Ammon's horn (tissue), 1 donor: ENCODE data around the gene OR13A1.
"Not testable (repeated sequence)": the region's sequence is repeated elsewhere in the genome, so short reads cannot be mapped to it uniquely, and the experiment has no call there.

Experiments used
- DNase-seq: peaks from one replicate; pipeline ENCODE4 v3.0.0-alpha.2; 2016; ENCODE audit warnings: low spot score

The OR13A1 gene, protein sequence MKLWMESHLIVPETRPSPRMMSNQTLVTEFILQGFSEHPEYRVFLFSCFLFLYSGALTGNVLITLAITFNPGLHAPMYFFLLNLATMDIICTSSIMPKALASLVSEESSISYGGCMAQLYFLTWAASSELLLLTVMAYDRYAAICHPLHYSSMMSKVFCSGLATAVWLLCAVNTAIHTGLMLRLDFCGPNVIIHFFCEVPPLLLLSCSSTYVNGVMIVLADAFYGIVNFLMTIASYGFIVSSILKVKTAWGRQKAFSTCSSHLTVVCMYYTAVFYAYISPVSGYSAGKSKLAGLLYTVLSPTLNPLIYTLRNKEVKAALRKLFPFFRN

DNA sequence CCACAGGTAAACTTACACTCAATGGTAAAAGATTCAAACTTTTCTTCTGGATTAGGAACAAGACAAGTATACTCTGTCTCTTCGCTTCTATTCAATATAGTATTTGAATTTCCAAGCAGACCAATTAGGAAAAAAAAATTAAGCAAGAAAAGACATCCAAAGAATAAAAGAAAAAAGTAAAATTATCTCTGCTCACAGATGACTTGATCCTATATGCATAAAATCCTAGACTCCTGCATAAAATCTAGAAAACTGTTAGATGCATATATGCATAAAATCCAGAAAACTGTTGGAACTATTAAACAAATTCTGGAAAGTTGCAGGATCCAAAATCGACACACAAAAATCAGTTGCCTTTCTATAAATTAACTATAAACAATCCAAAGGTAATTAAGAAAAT, at the start of gene OR13A1:
TSS of gene OR13A1 (minus strand) at position 101 of the 400 bp plus-strand sequence. CDS start 11,186 bp downstream, outside the sequence.
- no peak for DNase-seq

DNA sequence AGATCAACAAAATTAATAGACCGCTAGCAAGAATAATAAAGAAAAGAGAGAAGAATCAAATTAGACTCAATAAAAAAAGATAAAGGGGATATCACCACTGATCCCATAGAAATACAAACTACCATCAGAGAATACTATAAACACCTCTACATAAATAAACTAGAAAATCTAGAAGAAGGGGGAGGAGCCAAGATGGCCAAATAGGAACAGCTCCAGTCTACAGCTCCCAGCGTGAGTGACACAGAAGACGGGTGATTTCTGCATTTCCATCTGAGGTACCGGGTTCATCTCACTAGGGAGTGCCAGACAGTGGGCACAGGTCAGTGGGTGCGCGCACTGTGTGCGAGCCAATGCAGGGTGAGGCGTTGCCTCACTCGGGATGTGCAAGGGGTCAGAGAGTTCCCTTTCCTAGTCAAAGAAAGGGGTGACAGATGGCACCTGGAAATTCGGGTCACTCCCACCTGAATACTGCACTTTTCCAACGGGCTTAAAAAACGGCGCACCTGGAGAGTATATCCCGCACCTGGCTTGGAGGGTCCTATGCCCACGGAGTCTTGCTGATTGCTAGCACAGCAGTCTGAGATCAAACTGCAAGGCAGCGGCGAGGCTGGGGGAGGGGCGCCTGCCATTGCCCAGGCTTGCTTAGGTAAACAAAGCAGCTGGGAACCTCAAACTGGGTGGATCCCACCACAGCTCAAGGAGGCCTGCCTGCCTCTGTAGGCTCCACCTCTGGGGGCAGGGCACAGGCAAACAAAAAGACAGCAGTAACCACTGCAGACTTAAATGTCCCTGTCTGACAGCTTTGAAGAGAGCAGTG, 46.8 kb upstream of the OR13A1 start:
- not testable (repeated sequence) for DNase-seq

DNA sequence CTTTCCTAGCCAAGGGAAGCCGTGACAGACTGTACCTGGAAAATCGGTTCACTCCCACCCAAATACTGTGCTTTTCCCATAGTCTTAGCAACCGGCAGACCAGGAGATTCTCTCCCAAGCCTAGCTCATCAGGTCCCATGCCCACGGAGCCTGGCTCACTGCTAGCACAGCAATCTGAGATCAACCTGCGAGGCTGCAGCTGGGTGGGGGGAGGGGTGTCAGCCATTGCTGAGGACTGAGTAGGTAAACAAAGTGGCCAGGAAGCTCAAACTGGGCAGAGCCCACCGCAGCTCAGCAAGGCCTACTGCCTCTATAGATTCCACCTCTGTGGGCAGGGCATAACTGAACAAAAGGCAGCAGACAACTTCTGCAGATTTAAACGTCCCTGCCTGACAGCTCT, 43.6 kb upstream of the OR13A1 start:
- not testable (repeated sequence) for DNase-seq

DNA sequence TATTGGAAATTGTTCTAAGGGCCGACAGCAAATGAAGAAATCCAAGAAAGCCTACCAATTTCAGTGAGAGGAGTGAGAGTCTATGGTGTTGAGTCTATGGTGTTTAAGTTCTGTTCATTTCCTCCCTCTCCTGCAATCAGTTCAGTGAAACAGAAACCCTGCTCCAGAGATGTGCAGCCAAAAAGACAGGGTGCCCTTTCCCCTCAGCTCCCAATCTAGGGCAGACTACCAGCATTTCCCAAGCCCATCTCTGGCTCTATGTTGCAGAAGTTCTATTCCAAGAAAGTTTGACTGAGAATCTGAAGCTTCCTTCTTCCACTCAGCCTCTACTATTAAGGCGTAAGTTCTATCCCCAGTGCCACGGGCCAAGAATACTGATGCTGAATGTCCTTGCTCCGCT, 40.1 kb upstream of the OR13A1 start:
- DNase-seq, result no peak

DNA sequence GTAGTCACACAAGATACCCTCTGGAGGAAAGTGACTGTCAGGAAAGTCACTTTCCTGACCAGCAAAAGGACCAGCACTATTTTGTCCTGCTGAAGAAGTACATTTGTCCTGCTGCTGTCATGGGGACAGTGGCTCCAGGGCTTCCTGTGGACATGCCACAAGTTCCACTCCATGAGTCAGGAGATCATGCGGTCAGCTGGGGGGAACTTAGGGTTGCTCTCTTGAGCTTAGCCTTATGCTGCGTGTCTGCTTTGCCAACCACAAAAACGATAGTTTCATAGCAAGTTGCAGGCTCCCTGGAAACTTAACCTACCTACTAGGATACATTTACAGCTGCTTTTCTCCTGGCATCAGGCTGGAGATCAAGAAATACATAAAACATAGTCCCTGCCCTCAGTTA, 38.9 kb upstream of the OR13A1 start:
- peak; percentile 65 for DNase-seq

DNA sequence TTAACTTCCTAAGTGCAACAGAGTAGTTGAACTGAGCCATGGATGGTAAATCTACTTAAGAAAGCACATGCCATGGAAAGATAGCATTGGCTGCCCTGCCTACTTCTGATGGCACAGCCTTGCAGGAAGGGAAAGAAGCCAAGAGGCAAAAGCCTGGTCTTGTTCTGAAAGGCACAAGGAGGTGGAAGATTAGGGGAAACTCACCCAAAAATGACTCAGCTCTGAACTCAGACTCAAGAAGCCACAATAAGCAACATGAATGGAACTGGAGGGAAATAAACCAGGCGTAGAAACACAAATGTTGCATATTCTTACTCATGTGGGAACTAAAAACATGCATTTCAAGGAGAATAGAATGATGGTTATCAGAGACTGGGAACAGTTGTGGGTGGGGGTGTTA, 37.8 kb upstream of the OR13A1 start:
- no peak for DNase-seq

DNA sequence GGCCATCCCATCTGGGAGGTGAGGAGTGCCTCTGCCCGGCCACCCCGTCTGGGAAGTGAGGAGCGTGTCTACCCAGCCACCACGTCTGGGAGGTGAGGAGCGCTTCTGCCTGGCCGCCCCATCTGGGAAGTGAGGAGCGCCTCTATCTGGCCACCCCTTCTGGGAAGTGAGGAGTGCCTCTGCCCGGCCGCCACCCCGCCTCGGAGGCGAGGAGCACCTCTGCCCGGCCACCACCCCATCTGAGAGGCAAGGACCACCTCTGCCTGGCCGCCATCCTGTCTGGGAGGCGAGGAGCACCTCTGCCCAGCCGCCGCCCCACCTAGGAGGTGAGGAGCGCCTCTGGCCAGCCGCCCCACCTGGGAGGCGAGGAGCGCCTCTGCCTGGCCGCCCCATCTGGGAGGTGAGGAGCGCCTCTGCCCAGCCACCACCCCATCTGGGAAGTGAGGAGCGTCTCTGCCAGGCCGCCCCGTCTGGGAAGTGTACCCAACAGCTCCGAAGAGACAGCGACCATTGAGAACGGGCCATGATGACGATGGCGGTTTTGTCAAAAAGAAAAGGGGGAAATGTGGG, 32.9 kb upstream of the OR13A1 start:
- not testable (repeated sequence) for DNase-seq

DNA sequence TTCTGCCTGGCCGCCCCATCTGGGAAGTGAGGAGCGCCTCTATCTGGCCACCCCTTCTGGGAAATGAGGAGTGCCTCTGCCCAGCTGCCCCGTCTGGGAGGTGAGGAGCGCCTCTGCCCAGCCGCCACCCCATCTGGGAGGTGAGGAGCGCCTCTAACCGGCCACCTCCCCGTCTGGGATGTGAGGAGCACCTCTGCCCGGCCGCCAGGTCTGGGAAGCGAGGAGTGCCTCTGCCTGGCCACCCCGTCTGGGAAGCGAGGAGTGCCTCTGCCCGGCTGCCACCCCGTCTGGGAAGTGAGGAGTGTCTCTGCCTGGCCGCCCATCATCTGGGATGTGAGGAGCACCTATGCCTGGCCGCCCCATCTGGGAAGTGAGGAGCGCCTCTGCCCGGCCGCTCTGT, 32.1 kb upstream of the OR13A1 start:
- DNase-seq, result not testable (repeated sequence)

DNA sequence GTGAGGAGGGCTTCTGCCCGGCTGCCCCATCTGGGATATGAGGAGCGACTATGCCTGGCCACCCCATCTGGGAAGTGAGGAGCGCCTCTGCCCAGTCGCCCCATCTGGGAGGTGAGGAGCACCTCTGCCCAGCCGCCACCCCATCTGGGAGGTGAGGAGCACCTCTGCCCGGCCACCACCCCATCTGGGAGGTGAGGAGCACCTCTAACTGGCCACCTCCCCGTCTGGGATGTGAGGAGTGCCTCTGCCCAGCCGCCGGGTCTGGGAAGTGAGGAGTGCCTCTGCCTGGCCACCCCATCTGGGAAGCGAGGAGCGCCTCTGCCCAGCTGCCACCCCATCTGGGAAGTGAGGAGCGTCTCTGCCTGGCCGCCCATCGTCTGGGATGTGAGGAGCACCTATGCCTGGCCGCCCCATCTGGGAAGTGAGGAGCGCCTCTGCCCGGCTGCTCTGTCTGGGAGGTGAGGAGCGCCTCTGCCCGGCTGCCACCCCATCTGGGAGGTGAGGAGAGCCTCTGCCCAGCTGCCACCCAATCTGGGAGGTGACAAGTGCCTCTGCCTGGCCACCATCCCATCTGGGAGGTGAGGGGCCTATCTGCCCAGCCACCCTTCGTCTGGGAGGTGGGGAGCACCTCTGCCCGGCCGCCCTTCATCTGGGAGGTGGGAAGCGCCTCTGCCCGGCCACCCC, 31.4 kb upstream of the OR13A1 start:
- not testable (repeated sequence) for DNase-seq

DNA sequence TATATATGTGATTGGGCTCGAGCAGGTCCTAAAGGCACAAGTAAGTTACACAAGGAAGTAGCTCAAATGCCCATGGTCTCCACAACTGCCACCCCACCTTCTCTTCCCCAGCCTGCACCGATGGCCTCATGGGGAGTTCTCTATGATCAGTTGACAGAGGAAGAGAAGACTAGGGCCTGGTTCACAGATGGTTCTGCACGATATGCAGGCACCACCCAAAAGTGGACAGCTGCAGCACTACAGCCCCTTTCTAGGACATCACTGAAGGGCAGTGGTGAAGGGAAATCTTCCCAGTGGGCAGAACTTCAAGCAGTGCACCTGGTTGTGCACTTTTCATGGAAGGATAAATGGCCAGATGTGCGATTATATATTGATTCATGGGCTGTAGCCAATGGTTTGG, 25.0 kb upstream of the OR13A1 start:
- DNase-seq, result not testable (repeated sequence)

DNA sequence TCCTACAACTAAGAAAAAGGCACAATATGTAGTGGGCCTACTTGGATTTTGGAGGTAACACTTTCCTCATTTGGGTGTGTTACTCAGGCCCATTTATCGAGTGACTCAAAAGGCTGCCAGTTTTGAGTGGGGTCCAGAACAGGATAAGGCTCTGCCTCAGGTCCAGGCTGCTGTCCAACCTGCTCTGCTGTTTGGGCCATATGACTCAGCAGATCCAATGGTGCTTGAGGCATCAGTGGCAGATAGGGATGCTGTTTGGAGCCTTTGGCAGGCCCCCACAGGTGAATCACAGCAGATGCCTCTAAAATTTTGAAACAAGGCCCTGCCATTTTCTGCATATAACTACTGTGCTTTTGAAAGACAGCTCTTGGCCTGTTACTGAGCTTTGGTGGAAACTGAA, 24.5 kb upstream of the OR13A1 start:
- no peak for DNase-seq

DNA sequence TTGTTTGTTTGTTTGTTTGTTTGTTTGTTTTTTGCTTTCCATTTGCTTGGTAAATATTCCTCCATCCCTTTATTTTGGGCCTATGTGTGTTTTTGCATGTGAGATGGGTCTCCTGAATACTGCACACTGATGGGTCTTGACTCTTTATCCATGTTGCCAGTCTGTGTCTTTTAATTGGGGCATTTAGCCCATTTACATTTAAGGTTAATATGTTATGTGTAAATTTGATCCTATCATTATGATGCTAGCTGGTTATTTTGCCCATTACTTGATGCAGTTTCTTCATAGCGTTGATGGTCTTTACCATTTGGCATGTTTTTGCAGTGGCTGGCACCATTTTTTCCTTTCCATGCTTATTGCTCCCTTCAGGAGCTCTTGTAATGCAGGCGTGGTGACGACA, 16.4 kb upstream of the OR13A1 start:
- DNase-seq, result not testable (repeated sequence)

DNA sequence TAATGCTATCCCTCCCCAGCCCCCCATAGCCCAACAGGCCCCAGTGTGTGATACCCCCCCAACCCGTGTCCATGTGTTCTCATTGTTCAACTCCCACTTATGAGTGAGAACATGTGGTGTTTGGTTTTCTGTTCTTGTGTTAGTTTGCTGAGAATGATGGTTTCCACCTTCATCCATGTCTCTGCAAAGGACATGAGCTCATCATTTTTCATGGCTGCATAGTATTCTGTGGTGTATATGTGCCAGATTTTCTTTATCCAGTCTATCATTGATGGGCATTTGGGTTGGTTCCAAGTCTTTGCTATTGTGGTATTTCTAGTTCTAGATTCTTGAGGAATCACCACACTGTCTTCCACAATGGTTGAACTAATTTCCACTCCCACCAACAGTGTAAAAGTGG, 11.5 kb upstream of the OR13A1 start:
- not testable (repeated sequence) for DNase-seq

DNA sequence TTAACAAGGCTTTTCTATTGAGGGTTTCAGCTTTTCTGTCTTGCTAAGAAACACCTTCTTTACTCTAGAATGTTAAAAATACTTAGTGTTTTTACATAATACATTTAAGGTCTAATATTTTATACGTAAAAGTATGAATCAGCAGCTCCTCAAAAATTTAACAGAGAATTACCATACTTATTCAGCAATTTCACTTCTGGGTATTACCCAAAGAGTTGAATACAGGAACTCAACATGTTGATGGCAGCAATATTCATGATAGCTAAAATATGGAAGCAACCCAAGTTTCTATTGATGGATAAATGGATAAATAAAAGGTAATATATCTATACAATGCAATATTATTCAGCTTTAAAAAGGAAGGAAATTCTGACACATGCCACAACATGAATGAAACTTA, 9.7 kb upstream of the OR13A1 start:
- DNase-seq, result no peak

DNA sequence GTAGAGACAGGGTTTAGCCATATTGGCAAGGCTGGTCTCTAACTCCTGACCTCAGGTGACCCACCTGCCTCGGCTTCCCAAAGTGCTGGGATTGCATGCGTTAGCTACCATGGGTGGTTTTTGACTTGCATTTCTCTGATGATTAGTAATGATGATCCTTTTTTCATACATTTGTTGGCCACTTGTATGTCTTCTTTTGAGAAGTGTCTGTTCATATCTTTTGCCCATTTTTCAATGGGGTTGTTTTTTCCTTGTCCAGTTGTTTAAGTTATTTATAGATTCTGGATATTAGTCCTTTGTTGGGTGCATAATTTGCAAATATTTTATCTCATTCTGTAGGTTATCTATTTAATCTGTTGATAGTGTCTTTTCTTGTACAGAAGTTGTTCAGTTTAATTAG, 4.3 kb upstream of the OR13A1 start:
- DNase-seq, result no peak

DNA sequence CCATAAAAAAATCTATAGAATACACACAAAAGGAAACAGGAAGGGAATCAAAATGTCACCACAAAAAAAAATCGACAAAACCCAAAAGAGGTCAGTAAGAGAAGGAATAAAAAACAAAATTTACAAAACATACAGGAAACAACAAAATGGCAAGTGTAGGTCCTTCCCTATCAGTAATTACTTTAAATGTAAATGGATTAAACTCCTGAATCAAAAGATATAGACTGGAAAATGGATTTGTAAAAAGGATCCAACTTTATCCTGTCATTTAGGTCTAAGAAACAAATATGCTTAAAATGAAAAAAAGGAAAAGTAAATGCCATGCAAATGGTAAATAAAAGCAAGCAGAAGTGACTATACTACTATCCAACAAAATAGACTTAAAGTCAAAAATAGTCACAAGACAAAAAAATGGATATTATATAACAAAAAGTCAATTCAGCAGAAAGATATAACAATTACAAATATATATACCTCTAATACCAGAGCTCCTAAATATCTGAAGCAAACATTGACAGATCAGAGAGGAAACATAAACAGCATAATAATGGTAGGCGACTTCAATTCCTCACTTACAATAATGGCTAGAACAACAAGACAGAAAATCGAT, 2.0 kb downstream of the OR13A1 start:
- no peak for DNase-seq

DNA sequence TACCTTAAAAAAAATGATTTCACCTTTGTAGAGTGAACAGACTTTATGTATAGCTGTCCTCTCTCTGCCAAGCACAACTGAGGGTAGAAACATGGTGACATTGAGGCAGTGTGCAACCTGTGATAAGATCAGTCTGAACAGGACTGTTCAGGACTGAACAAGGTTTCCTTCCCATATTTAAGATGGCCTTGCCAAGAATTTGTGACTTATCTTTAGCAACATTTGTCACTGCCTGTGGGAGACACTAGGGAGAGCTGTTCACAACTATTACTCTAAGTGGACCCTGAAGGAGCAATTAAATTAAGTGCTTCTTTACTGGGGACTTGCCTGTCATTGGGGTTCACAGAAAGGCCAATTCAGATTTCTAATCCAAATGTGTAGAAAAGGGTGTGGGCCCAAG, 6.7 kb downstream of the OR13A1 start:
- DNase-seq, result no peak

DNA sequence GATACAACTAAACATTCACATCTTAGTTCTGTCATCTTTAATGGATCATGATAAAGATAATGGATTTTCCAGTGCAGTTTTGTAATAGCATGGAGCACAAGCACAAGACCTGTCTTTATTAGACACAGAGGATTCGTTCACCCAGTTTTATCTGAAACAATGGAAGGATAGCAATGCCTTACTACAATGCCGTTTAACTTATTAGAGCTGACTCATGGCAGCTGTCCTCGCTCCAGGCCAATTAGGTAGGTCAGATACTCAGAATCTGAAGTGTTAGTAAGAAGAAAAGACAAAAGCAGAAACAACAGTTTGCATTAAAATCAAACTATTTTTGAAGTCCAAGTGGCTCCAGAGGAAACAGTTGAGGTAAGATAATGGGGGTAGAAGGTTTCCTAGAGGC, 12.8 kb downstream of the OR13A1 start:
- DNase-seq, result no peak

DNA sequence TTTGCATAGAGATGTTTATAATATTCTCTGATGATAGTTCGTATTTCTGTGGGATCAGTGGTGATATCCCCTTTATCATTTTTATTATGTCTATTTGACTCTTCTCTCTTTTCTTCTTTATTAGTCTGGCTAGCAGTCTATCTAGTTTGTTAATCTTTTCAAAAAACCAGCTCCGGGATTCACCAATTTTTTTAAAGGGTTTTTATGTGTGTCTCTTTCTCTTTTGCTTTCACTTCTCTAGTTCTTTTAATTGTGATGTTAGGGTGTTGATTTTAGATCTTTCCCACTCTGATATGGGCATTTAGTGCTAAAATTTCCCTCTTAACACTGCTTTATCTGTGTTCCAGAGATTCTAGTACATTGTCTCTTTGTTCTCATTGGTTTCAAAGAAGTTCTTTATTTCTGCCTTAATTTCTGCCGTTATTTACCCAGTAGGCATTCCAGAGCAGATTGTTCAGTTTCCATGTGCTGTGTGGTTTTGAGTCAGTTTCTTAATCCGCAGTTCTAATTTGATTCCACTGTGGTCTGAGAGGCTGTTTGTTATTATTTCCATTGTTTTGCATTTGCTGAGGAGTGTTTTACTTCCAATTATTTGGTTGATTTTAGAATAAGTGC, 17.0 kb downstream of the OR13A1 start:
- peak; percentile 18 for DNase-seq

DNA sequence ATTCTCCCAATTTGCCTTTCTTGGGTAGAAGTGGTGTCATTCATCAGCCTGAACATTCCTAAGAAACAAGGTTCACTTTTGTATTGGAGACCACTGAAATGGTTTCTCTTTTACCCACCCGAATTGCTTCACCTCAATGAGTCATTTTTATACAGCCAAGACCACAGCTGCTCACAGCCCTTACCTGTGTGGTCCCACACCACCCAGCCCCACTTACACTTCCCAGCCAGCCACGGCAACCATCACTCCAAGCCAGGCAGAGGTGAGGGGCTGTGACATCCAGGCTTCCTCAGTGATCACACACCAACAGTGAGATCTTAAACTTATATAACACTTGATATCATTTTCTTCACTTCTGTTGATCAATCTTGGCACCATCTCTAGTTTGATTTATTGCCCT, 20.7 kb downstream of the OR13A1 start:
- DNase-seq, result no peak

DNA sequence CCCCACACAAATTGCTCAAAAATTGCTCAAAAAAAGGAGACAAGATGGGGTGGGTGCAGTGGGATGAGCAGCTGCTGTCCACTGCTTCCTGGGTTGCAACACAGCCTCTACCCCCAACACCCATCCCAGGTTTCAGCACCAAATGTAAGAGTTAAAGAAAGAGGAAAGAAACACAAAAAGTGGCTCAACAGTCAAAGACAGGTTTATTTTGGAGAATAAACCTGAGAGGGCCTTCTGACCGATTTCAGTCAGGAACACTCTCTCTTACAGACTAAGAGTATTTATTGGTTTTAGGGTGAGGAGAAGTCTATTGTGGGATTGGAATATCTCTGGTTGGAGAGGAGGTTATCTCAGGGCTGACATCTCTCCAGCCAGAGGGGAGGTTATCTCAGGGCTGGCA, 28.4 kb downstream of the OR13A1 start:
- no peak for DNase-seq

DNA sequence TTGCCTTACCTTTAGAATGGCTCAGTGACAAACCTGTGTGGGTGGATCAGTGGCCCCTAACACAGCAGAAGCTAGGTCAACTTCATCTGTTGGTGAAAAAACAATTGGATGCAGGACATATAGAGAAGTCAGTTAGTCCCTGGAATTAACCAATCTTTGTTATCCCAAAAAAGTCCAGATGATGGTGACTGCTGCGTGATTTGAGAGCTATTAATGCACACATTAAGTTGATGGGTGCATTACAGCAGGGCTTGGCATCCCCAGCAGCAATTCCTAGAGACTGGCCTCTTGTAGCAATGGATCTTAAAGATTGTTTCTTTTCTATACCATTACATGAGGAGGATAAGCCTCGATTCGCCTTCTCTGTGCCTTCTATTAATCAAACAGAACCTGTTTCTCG, 33.3 kb downstream of the OR13A1 start:
- DNase-seq, result no peak
